Middle frontal gyrus (tissue), 1 donor: ENCODE measurements around the gene CELSR3.
A peak's percentile ranks its signal among the peaks of the same experiment; 100 is the strongest.

ENCODE experiments used
- DNase-seq: peaks from one replicate; pipeline ENCODE4 v3.0.0-alpha.2; 2015; ENCODE audit warnings: low spot score; ENCODE audit errors: extremely low spot score

The CELSR3 gene

GRCh38 chr3:48634661-48635221 lies 27.9 kb downstream of the CELSR3 start:
- no peak for DNase-seq

GRCh38 chr3:48633743-48634142 lies 28.9 kb downstream of the CELSR3 start:
- DNase-seq = no peak

- DNase-seq = no peak
Observed at GRCh38 chr3:48633256-48633655, 29.4 kb downstream of the CELSR3 start.

GRCh38 chr3:48631516-48632448 lies 30.9 kb downstream of the CELSR3 start:
- no peak for DNase-seq

- no peak for DNase-seq
Observed at GRCh38 chr3:48630833-48631232, 31.9 kb downstream of the CELSR3 start.

- DNase-seq = no peak
Observed at GRCh38 chr3:48630407-48630806, 32.3 kb downstream of the CELSR3 start.

GRCh38 chr3:48629894-48630293 lies 32.8 kb downstream of the CELSR3 start:
- no peak for DNase-seq

GRCh38 chr3:48628277-48629017 lies 34.2 kb downstream of the CELSR3 start:
- DNase-seq = no peak

GRCh38 chr3:48625600-48625999 lies 37.1 kb downstream of the CELSR3 start:
- no peak for DNase-seq

GRCh38 chr3:48624767-48625166 lies 37.9 kb downstream of the CELSR3 start:
- DNase-seq = no peak

GRCh38 chr3:48623851-48624547 lies 38.7 kb downstream of the CELSR3 start:
- no peak for DNase-seq

- no peak for DNase-seq
Observed at GRCh38 chr3:48621461-48621869, 41.2 kb downstream of the CELSR3 start, which contains the start of gene TMEM89. TSS of gene TMEM89 (minus strand) at chr3:48621769. CDS start at chr3:48621756, 13 bp downstream.

- no peak for DNase-seq
Observed at GRCh38 chr3:48619541-48620524, 42.9 kb downstream of the CELSR3 start.

- DNase-seq = no peak
Observed at GRCh38 chr3:48617559-48617958, 45.1 kb downstream of the CELSR3 start.

- no peak for DNase-seq
Observed at GRCh38 chr3:48614044-48614443, 48.6 kb downstream of the CELSR3 start.

- DNase-seq = no peak
Observed at GRCh38 chr3:48612309-48612708, 50.4 kb downstream of the CELSR3 start.

- DNase-seq = peak; percentile 82
Observed at GRCh38 chr3:48609088-48610005, 53.3 kb downstream of the CELSR3 start, which contains the start of gene UQCRC1. TSS of gene UQCRC1 (minus strand) at chr3:48609646. CDS start at chr3:48609620, 26 bp downstream.

- no peak for DNase-seq
Observed at GRCh38 chr3:48607519-48607918, 55.2 kb downstream of the CELSR3 start.

GRCh38 chr3:48601622-48601994 lies 61.1 kb downstream of the CELSR3 start:
- peak; percentile 16 for DNase-seq
